NCI-H2081 treated with DMSO at 0.1 percent for 48 hours (cell line): Measurements from ENCODE around the gene TATDN3.
"Not testable (repeated sequence)": the region's sequence is repeated elsewhere in the genome, so short reads cannot be mapped to it uniquely, and the experiment has no call there.

Experiments used
- DNase-seq: peaks from one replicate; lab custom pipeline; 2025; lab: John Stamatoyannopoulos, UW

Gene TATDN3

GRCh38 chr1:212791676-212792395 is at the start of gene TATDN3, which contains the start of gene NSL1:
TSS of gene TATDN3 (plus strand) at chr1:212791894. CDS start at chr1:212791922, 28 bp downstream.
TSS of gene NSL1 (minus strand) at chr1:212791777. CDS start at chr1:212791763, 14 bp downstream.
- peak; percentile 46 for DNase-seq

- no peak for DNase-seq
Observed at GRCh38 chr1:212743901-212744475, 47.7 kb upstream of the TATDN3 start.

GRCh38 chr1:212745303-212745702 is 46.4 kb upstream of the TATDN3 start:
- DNase-seq: no peak

GRCh38 chr1:212746546-212746945 is 45.1 kb upstream of the TATDN3 start:
- no peak for DNase-seq

- peak; percentile 46 for DNase-seq
Observed at GRCh38 chr1:212749821-212750535, 41.7 kb upstream of the TATDN3 start.

GRCh38 chr1:212752252-212752933 is 39.3 kb upstream of the TATDN3 start:
- DNase-seq: no peak

- DNase-seq: no peak
Observed at GRCh38 chr1:212752934-212753497, 38.7 kb upstream of the TATDN3 start.

- no peak for DNase-seq
Observed at GRCh38 chr1:212753749-212754148, 37.9 kb upstream of the TATDN3 start.

- DNase-seq: no peak
Observed at GRCh38 chr1:212754193-212754592, 37.5 kb upstream of the TATDN3 start.

GRCh38 chr1:212754680-212755079 is 37.0 kb upstream of the TATDN3 start:
- no peak for DNase-seq

GRCh38 chr1:212759683-212760082 is 32.0 kb upstream of the TATDN3 start:
- no peak for DNase-seq

- DNase-seq: no peak
Observed at GRCh38 chr1:212760126-212760823, 31.4 kb upstream of the TATDN3 start.

- DNase-seq: no peak
Observed at GRCh38 chr1:212762234-212762633, 29.5 kb upstream of the TATDN3 start.

GRCh38 chr1:212762839-212763238 is 28.9 kb upstream of the TATDN3 start:
- DNase-seq: no peak

GRCh38 chr1:212764718-212765281 is 26.9 kb upstream of the TATDN3 start:
- DNase-seq: not testable (repeated sequence)

GRCh38 chr1:212766825-212767224 is 24.9 kb upstream of the TATDN3 start:
- not testable (repeated sequence) for DNase-seq

GRCh38 chr1:212769459-212770167 is 22.1 kb upstream of the TATDN3 start:
- DNase-seq: no peak

- no peak for DNase-seq
Observed at GRCh38 chr1:212771341-212771740, 20.4 kb upstream of the TATDN3 start.

GRCh38 chr1:212773011-212773410 is 18.7 kb upstream of the TATDN3 start:
- no peak for DNase-seq

GRCh38 chr1:212774584-212774983 is 17.1 kb upstream of the TATDN3 start:
- DNase-seq: no peak
